Activated CD4-positive, alpha-beta T cell treated with anti-CD3 and anti-CD28 coated beads for 24 hours (primary cell): ENCODE data around the gene TMEM176B.
"Not testable (repeated sequence)": the region's sequence is repeated elsewhere in the genome, so short reads cannot be mapped to it uniquely, and the experiment has no call there.

ENCODE experiments used
- DNase-seq, 2 donors: peaks; one replicate each; pipeline ENCODE4 v3.0.0-alpha.2; 2020; ENCODE audit warnings: low read depth in 2 of 2

TMEM176B gene

GRCh38 chr7:150823043-150823442, 22.9 kb upstream of the TMEM176B start:
- no peak for DNase-seq

DNA sequence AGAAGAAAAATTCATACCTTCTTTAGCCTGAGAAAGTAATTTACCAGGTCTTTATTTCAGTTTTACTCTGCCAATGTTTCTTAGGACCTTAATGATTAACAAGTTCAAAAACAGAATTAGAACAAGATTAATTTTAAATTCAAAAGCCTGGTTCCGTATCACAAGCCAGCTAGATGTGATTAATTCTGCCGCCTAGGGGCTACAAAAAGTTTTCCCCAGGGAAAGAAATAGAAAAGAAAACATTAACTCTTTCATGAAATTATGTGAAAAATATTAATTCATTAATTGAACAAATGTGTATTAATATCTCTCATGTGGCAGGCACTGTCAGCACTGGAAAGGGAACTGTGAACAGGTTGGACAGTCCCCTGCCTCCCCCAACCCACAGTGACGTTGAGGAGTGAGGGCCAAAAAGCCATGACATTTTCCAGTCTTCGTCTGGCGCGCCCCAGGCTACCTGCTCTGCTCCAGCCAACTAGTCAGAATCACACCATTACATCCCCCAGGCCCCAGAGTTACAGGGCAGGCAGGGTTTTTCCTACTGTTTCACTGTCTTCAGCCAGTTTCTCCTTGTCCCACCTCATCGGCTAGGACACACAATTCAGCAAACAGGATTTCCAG, 20.5 kb upstream of the TMEM176B start:
- DNase-seq, result no peak

DNA sequence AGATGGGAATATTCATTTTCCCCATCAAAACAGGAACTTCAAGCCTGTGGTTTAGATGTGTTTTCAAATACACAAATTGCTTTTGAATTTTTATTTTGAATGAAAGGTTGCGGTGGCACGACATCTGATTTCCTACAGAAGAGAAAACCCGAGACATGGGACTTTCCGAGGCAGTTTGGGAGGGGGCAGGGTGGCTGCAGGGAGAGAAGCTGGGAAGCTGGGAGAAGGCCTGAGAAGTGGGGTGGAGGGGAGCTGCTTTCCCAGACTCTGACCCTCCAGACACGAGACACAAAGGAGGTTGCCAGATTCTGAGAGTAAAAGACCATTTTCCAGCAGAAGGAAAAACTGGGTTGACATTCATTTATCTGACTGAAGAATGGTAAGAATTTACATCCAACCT, 20.0 kb upstream of the TMEM176B start:
- DNase-seq, result no peak

DNA sequence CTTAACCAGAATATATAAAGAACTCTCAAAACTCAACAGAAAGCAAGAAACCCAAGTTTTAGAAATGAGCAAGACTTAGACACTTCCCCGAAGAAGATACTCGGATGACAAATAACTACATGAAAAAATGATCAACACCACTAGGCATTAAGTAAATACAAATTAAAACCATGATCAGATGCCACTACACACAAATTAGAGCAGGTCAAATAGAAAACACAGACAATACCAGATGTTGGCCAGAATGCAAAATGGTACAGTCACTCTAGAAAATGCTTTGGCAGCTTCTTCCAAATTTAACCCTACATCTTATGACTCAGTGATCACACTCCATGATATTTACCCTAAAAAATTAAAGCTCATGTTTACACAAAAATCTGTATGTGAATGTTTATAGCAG, 18.8 kb upstream of the TMEM176B start:
- DNase-seq, result no peak

GRCh38 chr7:150814328-150815001, 14.3 kb upstream of the TMEM176B start:
- no peak for DNase-seq

GRCh38 chr7:150807616-150808438, 7.7 kb upstream of the TMEM176B start:
- DNase-seq, result not testable (repeated sequence)

DNA sequence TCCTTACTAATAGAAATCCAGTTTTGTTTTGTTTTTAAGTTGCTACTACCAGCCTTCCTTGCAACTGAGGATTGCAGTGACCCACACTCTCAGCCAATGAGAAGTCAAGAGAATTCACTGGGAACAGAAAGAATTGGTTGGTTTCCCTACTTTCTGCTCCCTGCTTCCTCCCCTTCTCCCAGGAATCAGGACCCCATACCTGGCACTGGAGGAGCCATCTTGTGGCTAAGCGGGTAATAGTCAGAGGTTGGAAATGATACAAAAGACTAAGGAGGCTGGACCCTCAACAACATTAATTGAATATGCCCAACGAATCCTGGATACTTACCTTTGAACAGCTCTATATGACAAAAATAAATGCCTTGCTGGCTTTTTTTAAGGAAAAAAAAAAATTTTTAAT, 6.7 kb upstream of the TMEM176B start:
- no peak for DNase-seq

DNA sequence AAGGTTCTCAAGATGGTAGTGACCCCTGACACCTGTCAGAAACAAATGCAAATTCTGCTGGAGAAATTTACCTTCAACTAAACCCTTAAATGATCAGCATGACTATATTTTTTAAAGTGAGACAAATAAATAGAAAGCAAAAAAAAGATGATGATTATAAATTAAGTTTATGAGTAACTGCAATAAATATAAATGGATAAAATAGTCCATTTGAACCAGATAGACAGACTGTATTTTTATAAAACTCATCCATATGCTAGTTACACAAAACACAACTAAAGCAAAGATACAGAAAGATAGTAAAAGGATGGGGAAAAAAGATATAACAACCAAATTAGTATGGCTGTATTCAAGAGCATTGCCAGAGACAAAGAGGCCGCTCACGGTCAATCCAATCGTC, 6.3 kb upstream of the TMEM176B start:
- DNase-seq, result no peak

GRCh38 chr7:150805864-150806263, 5.7 kb upstream of the TMEM176B start:
- no peak for DNase-seq

GRCh38 chr7:150804802-150805201, 4.6 kb upstream of the TMEM176B start:
- DNase-seq, result no peak

DNA sequence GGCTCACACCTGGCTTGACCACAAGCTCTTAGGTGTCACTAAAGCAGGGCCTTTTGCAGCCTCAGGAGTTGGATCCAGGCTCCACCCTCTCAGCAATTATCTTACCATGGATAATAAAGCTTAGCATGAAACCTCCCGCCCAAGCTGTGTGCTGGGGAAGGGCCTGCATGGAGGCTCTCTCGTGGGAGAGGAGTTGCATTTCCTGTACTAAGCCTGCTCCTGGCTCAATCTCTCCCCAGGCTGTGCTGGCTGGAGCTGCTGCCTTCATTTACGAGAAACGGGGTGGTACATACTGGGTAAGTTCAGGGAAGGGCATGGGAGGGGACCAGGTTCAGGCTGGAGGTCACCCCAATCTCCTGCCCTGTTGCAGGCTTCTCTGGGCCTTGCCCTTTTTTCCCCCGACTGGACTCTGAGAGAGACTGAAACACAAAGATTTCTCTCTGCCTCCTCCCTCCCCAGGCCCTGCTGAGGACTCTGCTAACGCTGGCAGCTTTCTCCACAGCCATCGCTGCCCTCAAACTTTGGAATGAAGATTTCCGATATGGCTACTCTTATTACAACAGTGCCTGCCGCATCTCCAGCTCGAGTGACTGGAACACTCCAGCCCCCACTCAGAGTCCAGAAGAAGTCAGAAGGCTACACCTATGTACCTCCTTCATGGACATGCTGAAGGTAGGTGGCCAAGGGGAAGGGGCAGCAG, 3.1 kb upstream of the TMEM176B start:
- DNase-seq, result no peak

DNA sequence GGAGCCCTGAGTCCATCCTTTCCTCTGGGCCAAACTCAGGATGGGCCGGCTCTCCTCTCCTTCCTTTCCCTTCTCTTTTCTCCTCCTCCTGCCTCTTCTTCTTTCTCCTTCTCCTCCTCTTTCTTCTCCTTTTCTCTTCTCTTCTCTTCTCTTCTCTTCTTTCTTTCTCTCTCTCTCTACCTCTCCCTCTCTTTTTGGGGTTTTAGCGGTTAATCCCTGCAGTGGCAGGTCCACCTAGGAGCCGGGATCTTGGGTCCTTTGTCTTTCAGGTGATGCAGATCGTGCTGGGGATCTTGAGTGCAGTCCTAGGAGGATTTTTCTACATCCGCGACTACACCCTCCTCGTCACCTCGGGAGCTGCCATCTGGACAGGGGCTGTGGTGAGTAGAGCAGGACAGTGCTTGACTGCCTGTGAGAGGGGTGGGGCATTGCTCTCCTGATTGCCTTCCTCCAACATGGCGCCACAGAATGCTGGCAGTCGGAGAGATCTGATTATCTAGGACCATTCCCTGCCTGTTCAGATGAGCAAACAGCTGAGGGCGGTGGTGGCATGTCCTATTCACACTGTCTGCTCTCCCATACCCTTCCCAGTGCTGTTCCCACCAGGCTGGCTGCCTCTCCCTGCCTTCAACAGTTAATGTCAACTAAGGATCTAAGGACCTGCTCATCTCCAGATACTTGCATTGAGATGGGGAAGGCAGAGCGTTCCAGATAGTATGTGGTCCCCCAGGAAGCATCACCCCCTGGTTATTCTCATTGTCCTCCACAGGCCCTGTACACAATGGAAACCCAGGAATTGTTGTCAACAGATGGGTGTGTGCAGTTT, 2.0 kb upstream of the TMEM176B start:
- no peak for DNase-seq

DNA sequence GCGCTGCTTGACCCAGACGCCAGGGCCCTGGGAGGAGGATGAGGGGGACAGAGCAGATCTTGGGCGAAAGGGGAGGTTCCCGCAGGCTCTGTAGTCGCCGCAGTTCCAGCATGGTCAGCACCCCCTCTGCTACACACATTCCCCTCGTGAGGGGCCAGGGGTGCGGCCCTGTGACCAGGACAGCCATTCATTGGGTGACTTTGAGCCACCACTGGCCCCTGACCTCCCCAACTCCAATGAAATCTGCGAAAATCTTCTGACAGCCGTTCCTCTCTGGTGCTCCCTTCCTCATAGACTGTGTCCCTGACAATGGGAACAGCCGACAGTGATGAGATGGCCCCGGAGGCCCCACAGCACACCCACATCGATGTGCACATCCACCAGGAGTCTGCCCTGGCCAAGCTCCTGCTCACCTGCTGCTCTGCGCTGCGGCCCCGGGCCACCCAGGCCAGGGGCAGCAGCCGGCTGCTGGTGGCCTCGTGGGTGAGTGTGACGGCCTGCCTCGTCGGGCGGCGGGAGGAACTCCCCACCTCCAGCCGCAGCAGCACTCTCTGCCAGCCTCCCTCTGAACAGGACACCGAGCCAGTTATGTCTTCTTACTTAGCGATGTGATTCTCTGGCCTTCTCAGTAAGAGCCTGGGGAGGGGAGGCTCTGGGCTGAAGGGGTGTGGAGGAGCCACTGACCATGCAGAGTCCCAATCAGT, 1.2 kb upstream of the TMEM176B start:
- DNase-seq, result no peak

GRCh38 chr7:150800581-150801241, 547 bp upstream of the TMEM176B start, which contains the start of gene TMEM176A:
TMEM176A (plus strand) TSS chr7:150800769; CDS start chr7:150801551, 782 bp downstream.
- no peak for DNase-seq

DNA sequence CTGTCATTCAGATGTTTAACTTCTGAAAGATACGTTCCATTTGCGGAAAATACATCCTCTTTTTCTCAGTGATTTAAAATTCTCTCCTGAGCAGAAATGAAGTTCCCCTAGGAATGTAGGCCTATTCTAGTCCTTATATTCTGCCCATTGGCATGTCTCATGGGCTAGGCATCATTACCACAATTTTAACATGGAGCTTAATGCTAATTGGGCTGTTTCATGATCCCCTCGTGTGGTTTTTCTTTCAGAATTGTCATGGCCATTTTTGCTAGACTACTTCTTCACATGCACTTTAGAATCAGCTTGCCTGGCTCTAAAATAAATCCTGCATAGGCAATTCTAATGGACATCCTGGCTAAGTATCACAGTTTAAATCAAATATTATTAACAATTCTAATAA, 1.0 kb downstream of the TMEM176B start:
- DNase-seq, result no peak

- no peak for DNase-seq
Measured at GRCh38 chr7:150797661-150798060, 2.5 kb downstream of the TMEM176B start.

GRCh38 chr7:150793569-150794238, 6.5 kb downstream of the TMEM176B start:
- DNase-seq, result no peak

DNA sequence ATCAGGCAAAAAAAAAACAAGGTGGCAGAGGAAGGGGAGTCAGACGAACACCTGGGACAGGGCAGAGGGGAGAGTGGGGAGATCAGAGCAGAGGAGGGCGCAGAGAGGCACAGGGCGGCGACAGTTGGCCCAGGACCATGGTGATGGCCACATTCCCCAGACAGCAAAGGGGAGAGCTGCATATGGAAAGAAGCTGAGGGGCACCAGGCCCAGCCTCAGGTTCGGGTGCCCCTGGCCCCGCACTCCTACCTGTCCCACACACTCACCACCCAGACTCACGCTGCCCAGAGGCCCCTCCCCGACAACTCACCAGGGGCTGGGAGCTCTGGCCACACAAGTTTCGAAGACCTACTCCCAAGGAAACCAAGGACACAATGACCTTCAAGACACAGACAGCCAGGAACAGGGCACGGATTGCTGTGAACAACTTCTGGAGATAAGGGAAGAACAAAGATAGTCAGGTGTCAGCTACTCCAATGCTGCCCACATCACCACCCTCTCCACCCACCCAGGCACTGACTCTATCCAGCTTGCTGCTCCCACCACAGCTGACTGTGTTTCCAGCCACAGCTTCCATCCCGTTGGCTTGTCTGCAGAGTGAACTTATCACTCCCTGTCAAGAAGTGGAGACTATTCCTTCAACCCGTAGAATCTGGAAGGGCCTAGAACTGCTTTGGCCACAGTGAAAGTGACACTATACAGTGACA, 8.3 kb downstream of the TMEM176B start:
- no peak for DNase-seq

- no peak for DNase-seq
Measured at GRCh38 chr7:150791304-150791703, 8.9 kb downstream of the TMEM176B start.
